Left ventricle myocardium inferior (tissue), 1 donor: ENCODE results near the gene CD276. TPM values are rescaled to one million over a fixed set of nuclear protein-coding genes. Genes with fewer than 3 reads are reported as not detected.
"Not testable (repeated sequence)": the region's sequence is repeated elsewhere in the genome, so short reads cannot be mapped to it uniquely, and the experiment has no call there.

ENCODE experiments used
- DNase-seq: peaks from one replicate; pipeline ENCODE4 v3.0.0-alpha.2; 2020
- H3K27ac ChIP-seq: fragments of 200-600 bp; replicated peaks from 2 replicates; pipeline ENCODE4 v1.8.0; 2021
- H3K27me3 ChIP-seq: fragments of 200-600 bp; 2 replicates; pipeline ENCODE4 v1.8.0; 2021; ENCODE audit warnings: low read depth
- H3K36me3 ChIP-seq: fragments of 200-600 bp; 2 replicates; pipeline ENCODE4 v1.8.0; 2021
- H3K4me1 ChIP-seq: fragments of 200-600 bp; 2 replicates; pipeline ENCODE4 v1.8.0; 2021
- H3K4me3 ChIP-seq: fragments of 200-600 bp; 2 replicates; pipeline ENCODE4 v1.8.0; 2021; ENCODE audit warnings: mild to moderate bottlenecking, moderate library complexity
- H3K9me3 ChIP-seq: fragments of 200-600 bp; replicated peaks from 2 replicates; pipeline ENCODE4 v1.8.0; 2021
- intact Hi-C: fragments of 100-400 bp; cut with micrococcal nuclease; formaldehyde crosslinking; loops from one replicate; pipeline ENCODE4 v1.11.0; 2022
- total RNA-seq: library from RNA; stranded (reverse); fragmentation: NEBNext Ultra II Directional; extraction: Animal tissue kit (Norgen Biotek cat#: 25700); gene quantifications from one replicate; pipeline ENCODE4 v1.2.1, GENCODE V29; 2021
- TF ChIP-seq, protein P1 (sequence below): fragments of 200-600 bp; IDR thresholded peaks from 2 replicates; pipeline ENCODE4 v1.8.0; 2021; ENCODE audit warnings: antibody characterized with exemption, mild to moderate bottlenecking, borderline replicate concordance
- donor health status: DM: no; HTN: yes; CAD: no; lungs with severe emphysema.

Gene CD276
- total RNA-seq, 1 donor from 2014 or later, result 32.4 TPM

DNA sequence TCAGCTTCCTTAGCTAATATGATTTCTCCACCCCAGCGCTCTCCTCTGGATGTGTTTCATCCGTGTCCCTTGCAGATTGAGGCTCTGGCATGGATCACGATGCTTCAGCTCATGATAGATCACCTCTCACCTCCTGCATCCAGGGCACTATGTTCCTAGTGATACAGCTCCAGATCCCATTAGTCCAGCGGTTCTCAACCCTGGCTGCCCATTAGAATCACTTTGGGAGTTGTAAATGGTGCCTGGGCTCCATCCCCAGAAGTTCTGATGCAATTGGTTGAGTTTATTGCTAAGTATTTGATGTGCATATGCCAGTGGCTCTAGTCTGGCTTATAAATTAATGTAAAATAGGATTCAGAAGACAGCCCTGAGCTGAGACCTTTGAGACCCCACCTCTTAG lies 34.5 kb downstream of the CD276 start:
- peaks cover 31% of the 10 kb centered on the region for H3K4me1 ChIP-seq
- no peaks in the 10 kb centered on the region for H3K9me3 ChIP-seq
- H3K4me3 ChIP-seq, result no peak overlapping the region
- intact Hi-C loops, result no loop called here
- TF ChIP-seq, protein P1, sequence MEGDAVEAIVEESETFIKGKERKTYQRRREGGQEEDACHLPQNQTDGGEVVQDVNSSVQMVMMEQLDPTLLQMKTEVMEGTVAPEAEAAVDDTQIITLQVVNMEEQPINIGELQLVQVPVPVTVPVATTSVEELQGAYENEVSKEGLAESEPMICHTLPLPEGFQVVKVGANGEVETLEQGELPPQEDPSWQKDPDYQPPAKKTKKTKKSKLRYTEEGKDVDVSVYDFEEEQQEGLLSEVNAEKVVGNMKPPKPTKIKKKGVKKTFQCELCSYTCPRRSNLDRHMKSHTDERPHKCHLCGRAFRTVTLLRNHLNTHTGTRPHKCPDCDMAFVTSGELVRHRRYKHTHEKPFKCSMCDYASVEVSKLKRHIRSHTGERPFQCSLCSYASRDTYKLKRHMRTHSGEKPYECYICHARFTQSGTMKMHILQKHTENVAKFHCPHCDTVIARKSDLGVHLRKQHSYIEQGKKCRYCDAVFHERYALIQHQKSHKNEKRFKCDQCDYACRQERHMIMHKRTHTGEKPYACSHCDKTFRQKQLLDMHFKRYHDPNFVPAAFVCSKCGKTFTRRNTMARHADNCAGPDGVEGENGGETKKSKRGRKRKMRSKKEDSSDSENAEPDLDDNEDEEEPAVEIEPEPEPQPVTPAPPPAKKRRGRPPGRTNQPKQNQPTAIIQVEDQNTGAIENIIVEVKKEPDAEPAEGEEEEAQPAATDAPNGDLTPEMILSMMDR, result no peak
- H3K36me3 ChIP-seq, result peaks cover 5% of the 10 kb centered on the region
- H3K27me3 ChIP-seq, result no peaks in the 10 kb centered on the region
- DNase-seq, result no peak
- H3K27ac ChIP-seq, result peak overlapping the region; percentile 19

DNA sequence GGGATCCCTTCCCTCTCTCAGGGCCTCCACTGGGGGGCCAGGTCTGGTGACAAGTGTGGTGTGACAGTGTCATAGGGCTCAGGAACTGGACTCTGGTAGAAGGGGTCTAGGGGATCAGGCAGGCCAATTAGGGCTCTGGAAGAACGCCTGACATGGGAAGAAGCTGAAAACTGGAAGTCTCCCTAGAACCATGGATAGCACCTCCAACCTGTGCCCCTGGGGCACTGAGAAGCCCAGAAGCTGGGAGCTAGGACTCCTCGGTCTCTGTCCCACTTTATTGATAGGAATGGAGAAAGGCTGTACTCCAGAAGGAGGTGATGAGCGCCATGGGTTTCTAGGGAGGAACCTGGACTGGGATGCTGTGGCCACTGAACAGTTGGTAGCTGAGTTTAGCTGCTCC lies 38.2 kb downstream of the CD276 start:
- Histone ChIP-seq H3K36me3 (no peaks in the 10 kb centered on the region), H3K27me3 (no peaks in the 10 kb centered on the region), H3K27ac (no peak overlapping the region), H3K9me3 (no peaks in the 10 kb centered on the region), H3K4me3 (no peak overlapping the region), H3K4me1 (peaks cover 18% of the 10 kb centered on the region)
- TF ChIP-seq, protein P1, result no peak
- no peak for DNase-seq
- intact Hi-C loops, result no loop called here

DNA sequence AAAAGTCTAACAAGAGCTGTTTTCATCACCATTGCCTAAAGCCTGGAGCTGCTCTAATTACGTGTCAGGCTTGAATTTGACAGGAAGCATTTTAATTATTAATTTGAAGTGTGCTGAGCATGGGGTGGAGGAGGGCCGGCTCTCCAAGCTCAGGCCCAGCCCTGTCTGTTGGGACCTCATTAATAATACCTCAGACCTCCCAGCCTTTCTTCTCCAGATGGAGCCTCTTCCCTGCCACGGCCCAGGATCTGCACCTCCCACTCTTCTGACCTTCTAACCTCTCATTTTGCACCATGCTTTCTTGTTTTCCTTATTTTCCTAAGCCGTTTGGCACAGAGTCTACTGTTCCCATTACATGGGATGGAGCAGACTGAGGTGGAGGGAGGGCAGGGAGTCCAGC lies 39.0 kb downstream of the CD276 start:
- H3K4me3 ChIP-seq, result no peak overlapping the region
- no peak for DNase-seq
- no peaks in the 10 kb centered on the region for H3K27me3 ChIP-seq
- H3K27ac ChIP-seq, result no peak overlapping the region
- no peaks in the 10 kb centered on the region for H3K36me3 ChIP-seq
- H3K4me1 ChIP-seq, result peaks cover 23% of the 10 kb centered on the region
- intact Hi-C loops, result no loop called here
- TF ChIP-seq, protein P1, result no peak
- no peaks in the 10 kb centered on the region for H3K9me3 ChIP-seq

DNA sequence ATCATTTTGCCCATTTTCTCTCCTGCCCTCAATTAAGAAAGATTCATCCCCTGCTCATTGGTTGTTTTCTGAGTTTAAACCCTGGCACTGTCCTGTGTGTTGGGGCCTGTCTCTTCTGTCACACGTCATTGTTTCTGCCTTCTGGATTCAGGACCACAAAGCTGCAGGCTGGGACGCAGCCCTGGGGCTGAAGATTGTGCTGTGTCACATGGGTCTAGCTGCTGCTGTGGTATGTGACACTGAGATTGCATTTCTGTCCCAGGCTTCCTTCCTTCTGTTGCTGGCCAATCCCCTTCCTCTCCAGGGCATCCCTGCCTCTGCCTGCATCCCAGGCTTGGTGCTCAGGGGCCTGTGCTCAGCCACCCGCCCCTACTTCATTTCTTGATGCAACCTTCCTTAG lies 40.0 kb downstream of the CD276 start:
- Histone ChIP-seq H3K27ac (peak overlapping the region; percentile 33), H3K27me3 (no peaks in the 10 kb centered on the region), H3K9me3 (no peaks in the 10 kb centered on the region), H3K36me3 (no peaks in the 10 kb centered on the region), H3K4me3 (no peak overlapping the region), H3K4me1 (peaks cover 33% of the 10 kb centered on the region)
- no peak for DNase-seq
- intact Hi-C loops, result no loop called here
- TF ChIP-seq, protein P1, result no peak

DNA sequence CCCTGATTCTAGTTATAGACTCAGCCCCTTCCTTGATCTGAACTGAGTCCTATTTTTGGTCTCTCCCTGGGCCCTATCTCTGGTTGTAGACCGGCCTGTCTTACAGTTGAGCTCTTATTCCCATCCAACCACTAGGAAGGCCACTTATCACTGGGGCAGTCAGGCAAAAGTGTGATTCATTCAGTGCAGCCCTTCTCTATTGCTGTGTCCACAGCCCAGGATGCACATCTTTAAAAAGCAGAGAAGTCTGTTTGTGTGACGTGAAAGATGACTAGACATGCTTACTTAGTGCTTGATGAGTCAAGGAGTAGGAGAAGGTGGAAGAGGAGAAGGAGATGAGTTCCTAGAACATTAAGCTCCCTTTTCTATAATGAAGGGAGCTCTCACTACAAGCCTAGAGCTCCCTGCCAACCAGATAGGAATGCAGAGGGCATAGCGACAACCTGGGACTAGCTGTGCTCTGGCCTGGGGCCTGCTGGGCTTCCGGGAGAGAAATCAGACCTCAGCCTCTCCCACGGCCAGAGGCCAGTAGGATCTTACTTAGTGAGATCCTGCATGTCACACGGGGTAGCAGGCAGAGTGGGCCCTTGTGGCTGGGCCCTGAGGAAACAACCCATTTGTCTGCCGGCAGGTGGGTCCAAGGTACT lies 43.3 kb downstream of the CD276 start:
- H3K4me1 ChIP-seq, result peaks cover 26% of the 10 kb centered on the region
- H3K36me3 ChIP-seq, result no peaks in the 10 kb centered on the region
- no peaks in the 10 kb centered on the region for H3K27me3 ChIP-seq
- H3K27ac ChIP-seq, result peak overlapping the region; percentile 83
- intact Hi-C loops, result no loop called here
- H3K4me3 ChIP-seq, result no peak overlapping the region
- peak; percentile 45 for DNase-seq
- TF ChIP-seq, protein P1, result no peak
- H3K9me3 ChIP-seq, result no peaks in the 10 kb centered on the region

DNA sequence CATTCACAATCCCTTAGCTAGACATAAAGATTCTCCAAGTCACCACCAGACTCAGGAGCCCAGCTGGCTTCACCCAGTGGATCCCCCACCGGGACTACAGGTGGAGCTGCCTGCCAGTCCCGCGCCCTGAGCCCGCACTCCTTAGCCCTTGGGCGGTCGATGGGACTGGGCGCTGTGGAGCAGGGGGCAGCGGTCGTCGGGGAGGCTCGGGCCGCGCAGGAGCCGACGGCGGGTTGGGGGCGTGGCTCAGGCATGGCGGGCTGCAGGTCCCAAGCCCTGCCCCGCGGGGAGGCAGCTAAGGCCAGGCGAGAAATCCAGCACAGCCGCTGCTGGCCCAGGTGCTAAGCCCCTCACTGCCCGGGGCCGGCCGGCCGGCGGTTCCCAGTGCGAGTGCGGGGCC lies 47.9 kb downstream of the CD276 start:
- intact Hi-C loops, H3K36me3 ChIP-seq, H3K4me3 ChIP-seq, H3K9me3 ChIP-seq, DNase-seq, H3K27me3 ChIP-seq, H3K27ac ChIP-seq: not testable (repeated sequence)
- H3K4me1 ChIP-seq, result peaks cover 22% of the 10 kb centered on the region
